K562 (cell line): ENCODE measurements around the gene GP1BA.

Experiments
- BACH1 ChIP-seq: fragments of 200-800 bp; sonication (Bioruptor generic); IDR thresholded peaks from 2 replicates; pipeline ENCODE4 v1.6.1; 2016; ENCODE audit warnings: missing genetic modification characterization, missing compliant biosample characterization
- MAFK ChIP-seq: IDR thresholded peaks from 2 replicates; pipeline ENCODE4 v1.6.1; 2011; ENCODE audit warnings: low read length, improper control_type of control experiment
- MNT ChIP-seq, 2 experiments: fragments of 450-650 bp; conservative IDR thresholded peaks; 2 replicates each; pipeline ENCODE4 v1.6.1; 2017; ENCODE audit warnings: mild to moderate bottlenecking in 2 of 2, moderate library complexity in 2 of 2
- RAD21 ChIP-seq, 2 experiments: fragments of 250-450 bp in 1 of 2; fragments of 450-650 bp in 1 of 2; sonication (Bioruptor Pico) in 1 of 2; formaldehyde crosslinking in 1 of 2; IDR thresholded peaks in 1 of 2; conservative IDR thresholded peaks in 1 of 2; 2 replicates each; pipeline versions ENCODE4 v1.4.0 to v1.8.0; 2020 to 2022; ENCODE audit warnings: mild to moderate bottlenecking in 2 of 2, moderate library complexity in 1 of 2
- TF ChIP-seq, protein P1 (sequence below): fragments of 450-650 bp; IDR thresholded peaks from 2 replicates; pipeline ENCODE4 v1.6.1; 2016; ENCODE audit warnings: low read depth
- TF ChIP-seq, protein P2 (sequence below), 2 experiments: fragments of 450-650 bp in 1 of 2; sonication (generic) in 1 of 2; formaldehyde crosslinking in 1 of 2; IDR thresholded peaks in 1 of 2; conservative IDR thresholded peaks in 1 of 2; 2 replicates each; pipeline versions ENCODE4 v1.6.1 to v1.8.1; 2016 to 2023; ENCODE audit warnings: mild to moderate bottlenecking in 2 of 2, moderate library complexity in 2 of 2, inconsistent platforms in 1 of 2, missing genetic modification reagents in 1 of 2
- TF ChIP-seq, protein P3 (sequence below): fragments of 450-650 bp; formaldehyde crosslinking; IDR thresholded peaks from 2 replicates; pipeline ENCODE4 v1.4.0; 2020; ENCODE audit warnings: mild to moderate bottlenecking, moderate library complexity
- TF ChIP-seq, protein P4 (sequence below): sonication (generic); formaldehyde crosslinking; IDR thresholded peaks from 2 replicates; pipeline ENCODE4 v1.8.0; 2023; ENCODE audit warnings: mild to moderate bottlenecking, missing genetic modification reagents

GRCh38 chr17:4942760-4943508, 10.9 kb downstream of the GP1BA start:
- TF ChIP-seq, protein P1, sequence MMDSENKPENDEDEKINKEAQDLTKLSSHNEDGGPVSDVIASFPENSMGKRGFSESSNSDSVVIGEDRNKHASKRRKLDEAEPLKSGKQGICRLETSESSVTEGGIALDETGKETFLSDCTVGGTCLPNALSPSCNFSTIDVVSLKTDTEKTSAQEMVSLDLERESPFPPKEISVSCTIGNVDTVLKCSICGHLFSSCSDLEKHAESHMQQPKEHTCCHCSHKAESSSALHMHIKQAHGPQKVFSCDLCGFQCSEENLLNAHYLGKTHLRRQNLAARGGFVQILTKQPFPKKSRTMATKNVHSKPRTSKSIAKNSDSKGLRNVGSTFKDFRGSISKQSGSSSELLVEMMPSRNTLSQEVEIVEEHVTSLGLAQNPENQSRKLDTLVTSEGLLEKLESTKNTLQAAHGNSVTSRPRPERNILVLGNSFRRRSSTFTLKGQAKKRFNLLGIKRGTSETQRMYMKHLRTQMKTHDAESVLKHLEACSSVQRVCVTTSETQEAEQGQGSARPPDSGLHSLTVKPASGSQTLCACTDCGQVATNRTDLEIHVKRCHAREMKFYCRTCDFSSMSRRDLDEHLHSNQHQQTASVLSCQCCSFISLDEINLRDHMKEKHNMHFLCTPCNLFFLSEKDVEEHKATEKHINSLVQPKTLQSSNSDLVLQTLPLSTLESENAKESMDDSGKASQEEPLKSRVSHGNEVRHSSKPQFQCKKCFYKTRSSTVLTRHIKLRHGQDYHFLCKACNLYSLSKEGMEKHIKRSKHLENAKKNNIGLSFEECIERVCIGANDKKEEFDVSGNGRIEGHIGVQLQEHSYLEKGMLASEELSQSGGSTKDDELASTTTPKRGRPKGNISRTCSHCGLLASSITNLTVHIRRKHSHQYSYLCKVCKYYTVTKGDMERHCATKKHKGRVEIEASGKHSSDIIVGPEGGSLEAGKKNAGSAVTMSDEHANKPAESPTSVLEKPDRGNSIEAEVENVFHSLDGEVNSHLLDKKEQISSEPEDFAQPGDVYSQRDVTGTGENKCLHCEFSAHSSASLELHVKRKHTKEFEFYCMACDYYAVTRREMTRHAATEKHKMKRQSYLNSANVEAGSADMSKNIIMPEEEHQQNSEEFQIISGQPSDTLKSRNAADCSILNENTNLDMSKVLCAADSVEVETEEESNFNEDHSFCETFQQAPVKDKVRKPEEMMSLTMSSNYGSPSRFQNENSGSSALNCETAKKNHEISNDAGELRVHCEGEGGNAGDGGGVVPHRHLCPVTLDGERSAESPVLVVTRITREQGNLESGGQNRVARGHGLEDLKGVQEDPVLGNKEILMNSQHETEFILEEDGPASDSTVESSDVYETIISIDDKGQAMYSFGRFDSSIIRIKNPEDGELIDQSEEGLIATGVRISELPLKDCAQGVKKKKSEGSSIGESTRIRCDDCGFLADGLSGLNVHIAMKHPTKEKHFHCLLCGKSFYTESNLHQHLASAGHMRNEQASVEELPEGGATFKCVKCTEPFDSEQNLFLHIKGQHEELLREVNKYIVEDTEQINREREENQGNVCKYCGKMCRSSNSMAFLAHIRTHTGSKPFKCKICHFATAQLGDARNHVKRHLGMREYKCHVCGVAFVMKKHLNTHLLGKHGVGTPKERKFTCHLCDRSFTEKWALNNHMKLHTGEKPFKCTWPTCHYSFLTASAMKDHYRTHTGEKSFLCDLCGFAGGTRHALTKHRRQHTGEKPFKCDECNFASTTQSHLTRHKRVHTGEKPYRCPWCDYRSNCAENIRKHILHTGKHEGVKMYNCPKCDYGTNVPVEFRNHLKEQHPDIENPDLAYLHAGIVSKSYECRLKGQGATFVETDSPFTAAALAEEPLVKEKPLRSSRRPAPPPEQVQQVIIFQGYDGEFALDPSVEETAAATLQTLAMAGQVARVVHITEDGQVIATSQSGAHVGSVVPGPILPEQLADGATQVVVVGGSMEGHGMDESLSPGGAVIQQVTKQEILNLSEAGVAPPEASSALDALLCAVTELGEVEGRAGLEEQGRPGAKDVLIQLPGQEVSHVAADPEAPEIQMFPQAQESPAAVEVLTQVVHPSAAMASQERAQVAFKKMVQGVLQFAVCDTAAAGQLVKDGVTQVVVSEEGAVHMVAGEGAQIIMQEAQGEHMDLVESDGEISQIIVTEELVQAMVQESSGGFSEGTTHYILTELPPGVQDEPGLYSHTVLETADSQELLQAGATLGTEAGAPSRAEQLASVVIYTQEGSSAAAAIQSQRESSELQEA, result no peak
- TF ChIP-seq RAD21 (CRISPR knock-in tag; conservative IDR thresholded peaks at IDR 0.05 in 1 of 2, IDR thresholded peaks at IDR 0.05 in 1 of 2) (no peak), BACH1 (no peak), MNT (conservative IDR thresholded peaks at IDR 0.05) (no peak), MAFK (no peak)
- TF ChIP-seq, protein P2, sequence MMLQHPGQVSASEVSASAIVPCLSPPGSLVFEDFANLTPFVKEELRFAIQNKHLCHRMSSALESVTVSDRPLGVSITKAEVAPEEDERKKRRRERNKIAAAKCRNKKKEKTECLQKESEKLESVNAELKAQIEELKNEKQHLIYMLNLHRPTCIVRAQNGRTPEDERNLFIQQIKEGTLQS (IDR thresholded peaks at IDR 0.05), result no peak
- TF ChIP-seq, protein P2 (CRISPR knock-in tag; conservative IDR thresholded peaks at IDR 0.05), result no peak
- TF ChIP-seq, protein P3, sequence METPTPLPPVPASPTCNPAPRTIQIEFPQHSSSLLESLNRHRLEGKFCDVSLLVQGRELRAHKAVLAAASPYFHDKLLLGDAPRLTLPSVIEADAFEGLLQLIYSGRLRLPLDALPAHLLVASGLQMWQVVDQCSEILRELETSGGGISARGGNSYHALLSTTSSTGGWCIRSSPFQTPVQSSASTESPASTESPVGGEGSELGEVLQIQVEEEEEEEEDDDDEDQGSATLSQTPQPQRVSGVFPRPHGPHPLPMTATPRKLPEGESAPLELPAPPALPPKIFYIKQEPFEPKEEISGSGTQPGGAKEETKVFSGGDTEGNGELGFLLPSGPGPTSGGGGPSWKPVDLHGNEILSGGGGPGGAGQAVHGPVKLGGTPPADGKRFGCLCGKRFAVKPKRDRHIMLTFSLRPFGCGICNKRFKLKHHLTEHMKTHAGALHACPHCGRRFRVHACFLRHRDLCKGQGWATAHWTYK, result no peak
- TF ChIP-seq, protein P4, sequence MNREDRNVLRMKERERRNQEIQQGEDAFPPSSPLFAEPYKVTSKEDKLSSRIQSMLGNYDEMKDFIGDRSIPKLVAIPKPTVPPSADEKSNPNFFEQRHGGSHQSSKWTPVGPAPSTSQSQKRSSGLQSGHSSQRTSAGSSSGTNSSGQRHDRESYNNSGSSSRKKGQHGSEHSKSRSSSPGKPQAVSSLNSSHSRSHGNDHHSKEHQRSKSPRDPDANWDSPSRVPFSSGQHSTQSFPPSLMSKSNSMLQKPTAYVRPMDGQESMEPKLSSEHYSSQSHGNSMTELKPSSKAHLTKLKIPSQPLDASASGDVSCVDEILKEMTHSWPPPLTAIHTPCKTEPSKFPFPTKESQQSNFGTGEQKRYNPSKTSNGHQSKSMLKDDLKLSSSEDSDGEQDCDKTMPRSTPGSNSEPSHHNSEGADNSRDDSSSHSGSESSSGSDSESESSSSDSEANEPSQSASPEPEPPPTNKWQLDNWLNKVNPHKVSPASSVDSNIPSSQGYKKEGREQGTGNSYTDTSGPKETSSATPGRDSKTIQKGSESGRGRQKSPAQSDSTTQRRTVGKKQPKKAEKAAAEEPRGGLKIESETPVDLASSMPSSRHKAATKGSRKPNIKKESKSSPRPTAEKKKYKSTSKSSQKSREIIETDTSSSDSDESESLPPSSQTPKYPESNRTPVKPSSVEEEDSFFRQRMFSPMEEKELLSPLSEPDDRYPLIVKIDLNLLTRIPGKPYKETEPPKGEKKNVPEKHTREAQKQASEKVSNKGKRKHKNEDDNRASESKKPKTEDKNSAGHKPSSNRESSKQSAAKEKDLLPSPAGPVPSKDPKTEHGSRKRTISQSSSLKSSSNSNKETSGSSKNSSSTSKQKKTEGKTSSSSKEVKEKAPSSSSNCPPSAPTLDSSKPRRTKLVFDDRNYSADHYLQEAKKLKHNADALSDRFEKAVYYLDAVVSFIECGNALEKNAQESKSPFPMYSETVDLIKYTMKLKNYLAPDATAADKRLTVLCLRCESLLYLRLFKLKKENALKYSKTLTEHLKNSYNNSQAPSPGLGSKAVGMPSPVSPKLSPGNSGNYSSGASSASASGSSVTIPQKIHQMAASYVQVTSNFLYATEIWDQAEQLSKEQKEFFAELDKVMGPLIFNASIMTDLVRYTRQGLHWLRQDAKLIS (CRISPR knock-in tag), result no peak
